T-helper 2 cell (primary cell): Measurements from ENCODE around the gene SLC7A11.

Experiments used
- DNase-seq, 5 experiments: peaks; one replicate each; pipeline versions ENCODE4 v3.0.0 to v3.0.0-alpha.2; 2012 to 2022

The SLC7A11 gene

DNA sequence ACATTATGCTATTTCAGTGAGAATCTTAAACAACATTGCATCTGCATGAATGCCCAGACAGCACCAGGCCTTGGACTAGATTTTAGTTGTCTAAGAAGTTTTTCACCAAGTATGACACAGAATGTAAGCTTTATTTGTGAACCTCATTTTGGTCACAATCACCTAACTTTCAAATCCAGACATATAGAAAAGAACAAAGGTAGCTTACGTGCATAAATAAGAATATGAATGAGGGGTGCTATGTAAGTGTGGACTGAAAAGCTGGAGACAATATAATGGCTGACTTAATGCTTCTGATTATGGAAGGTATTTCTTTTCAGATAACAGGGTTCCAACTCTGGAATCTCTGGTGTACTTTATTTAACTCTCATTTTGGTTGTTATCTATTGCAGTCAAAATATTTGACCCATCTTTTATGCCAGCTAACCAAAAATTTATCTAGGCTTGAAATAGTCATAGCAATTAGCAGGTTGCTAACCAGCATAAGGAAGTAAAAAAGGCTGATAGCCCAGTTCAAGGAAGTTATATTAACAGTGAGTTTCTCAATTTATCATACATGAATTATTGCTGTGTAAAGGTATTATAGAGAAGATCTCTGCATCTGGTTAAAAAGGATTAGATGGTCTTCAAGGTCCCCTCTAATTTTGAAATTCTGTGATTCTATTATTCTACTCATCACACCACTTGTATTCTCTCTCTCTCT lies 36.5 kb downstream of the SLC7A11 start:
- no peak for DNase-seq

DNA sequence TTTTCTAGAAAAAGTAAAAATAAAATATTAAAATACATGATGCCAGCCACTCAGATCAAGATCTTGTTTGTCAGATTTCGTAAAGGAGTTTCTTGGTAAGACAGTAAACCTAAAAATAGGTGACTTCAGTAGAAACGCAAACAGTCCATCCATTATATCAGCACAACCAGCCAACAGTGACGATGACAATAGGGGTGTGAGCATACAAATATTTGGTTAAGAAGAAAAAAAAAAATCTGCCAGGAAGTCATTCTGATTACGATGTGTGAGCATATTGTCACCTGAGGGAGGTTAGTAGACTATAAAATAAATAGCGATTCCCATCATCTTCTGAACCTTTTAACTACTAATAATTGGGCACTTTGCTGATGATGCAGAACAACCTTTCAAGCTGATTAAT lies 37.6 kb downstream of the SLC7A11 start:
- no peak for DNase-seq

DNA sequence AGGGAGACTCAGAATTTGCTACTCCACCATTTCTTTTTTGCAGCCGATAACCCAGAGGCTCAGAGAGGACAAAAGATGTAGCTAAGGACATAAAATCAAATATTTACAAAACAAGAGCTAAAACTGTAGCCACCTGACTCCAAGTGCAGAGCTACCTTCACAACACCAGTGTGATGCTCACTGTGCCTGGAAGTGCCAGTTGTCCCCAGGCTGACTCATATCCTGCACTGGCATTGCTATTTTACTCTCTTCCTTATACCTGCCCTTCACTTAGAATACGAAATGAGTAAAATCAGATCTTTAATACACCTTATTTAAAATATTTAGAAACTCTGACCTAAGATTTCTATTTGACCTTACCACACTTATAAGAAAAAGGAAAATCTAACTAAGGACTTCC lies 39.5 kb downstream of the SLC7A11 start:
- DNase-seq, result no peak

DNA sequence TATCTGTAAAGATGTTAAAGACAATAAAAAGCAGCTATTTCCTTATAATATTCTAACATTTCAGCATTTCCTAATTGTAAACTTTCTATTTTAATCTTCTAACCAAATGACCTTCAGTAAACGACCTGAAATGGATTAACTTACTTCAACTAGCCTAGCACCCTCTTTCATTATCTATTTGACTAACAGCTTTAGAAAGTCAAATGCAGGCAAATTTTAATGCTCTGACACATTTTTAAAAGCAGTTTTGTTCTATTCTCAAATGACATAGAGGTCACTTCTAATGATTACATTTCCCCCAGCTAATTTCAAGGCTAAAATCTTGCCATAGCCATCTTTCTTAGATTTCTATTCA lies 41.9 kb downstream of the SLC7A11 start:
- DNase-seq, result no peak

DNA sequence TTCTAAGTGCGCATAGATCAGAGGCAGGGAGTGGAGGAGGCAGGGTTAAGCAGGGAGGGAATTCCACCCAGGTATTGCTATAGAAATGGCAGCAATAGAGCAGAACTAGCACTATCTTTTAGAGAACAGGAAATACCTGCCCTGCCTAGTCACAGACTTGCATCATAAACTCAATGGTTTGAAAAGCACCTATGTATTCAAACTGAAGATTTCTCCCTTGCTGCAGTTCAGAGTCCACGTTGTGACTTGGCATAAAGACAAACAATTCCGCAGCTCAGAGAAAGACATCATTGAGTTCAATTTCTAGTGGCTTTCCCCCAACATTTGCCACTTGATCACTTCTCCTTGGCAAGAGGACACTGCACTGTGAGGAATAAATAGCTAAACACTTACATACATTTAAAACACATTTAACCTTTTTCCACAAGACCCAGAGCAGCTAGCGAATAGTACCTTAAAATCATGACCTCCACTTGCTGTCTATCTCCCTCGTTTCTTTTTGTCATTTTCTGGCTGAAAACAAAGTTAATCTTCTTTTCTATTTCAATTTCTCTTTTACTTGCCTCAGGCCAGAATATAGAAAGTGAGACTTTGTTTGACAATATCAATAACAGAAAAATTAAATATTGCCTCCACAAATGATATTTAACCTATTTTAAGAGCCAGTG lies 42.4 kb downstream of the SLC7A11 start:
- DNase-seq, result no peak

DNA sequence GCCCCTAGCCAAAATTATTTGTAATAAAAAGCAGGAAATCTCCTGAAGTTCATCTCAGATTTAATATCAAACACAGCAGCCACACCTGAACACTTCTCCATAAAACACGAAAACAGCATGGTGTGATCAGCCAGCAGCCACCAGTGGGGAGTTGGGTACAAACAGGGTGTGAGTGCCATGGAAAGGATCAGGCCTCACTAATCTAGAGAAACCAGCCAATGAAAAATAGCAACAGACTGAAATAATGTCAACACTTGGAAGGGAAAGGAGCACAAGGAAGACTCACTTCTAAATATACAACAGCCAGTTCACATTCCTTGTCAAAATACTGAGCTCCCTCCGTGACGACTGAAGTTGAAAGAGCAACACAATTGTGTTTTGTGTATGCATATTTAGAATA lies 46.0 kb downstream of the SLC7A11 start:
- DNase-seq, result no peak

DNA sequence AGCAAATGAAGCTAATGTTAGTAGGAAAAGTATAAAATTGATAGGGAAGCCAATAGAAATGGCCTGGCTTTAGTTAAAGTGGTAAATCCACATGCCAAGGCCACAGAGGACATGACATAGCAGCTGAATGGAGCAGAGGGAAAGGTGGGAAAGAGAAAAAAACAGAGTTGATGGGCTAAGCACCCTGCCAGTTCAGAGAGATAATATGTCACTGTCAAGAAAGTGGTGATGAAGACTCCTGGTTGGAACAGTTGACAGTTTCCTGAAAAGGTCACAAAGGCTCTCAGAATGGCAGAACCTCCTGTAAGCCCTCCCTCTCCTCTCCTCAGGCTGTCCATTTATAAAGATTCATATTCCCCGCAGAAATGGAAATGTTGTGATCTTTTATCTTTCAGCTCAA lies 48.2 kb downstream of the SLC7A11 start:
- no peak for DNase-seq

DNA sequence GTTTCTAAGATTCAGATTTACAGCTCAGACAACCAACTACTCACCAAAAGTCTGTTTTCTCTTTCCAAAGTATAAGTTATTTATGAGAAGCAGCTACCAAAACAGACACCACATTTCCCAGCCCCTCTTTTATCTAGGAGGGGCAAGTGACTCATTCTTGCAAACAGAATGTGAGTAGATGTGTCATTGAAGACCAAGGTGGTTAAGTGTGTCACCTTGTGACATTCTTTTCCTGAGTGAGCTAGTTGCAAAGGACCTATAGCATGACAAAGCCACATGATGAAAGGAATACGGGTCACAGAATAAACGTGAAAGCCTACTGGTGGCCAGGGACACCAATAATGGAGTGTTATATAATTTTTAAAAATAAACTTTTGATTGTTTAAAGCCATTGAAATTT lies 50.0 kb downstream of the SLC7A11 start:
- peak in 1 of 5 experiments; percentile 60 for DNase-seq

DNA sequence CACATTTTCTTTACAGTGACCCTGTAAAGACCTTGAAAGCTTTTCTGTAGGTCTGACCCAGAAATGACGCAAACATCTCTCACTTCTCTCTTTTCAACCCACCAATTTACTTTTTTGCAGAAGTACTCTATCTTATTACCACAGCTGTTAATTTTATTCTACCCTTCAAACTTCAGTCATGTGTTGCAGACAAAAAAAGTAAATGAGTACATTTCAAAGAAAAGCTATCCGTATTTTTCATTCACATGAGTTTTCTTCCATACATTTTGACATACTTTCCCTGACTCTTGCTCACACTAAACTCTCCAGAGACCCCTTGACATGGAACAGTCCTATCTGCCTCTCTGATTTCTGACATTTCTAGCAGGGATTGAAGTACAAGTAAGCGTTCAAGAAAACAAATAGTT lies 51.7 kb downstream of the SLC7A11 start:
- no peak for DNase-seq

DNA sequence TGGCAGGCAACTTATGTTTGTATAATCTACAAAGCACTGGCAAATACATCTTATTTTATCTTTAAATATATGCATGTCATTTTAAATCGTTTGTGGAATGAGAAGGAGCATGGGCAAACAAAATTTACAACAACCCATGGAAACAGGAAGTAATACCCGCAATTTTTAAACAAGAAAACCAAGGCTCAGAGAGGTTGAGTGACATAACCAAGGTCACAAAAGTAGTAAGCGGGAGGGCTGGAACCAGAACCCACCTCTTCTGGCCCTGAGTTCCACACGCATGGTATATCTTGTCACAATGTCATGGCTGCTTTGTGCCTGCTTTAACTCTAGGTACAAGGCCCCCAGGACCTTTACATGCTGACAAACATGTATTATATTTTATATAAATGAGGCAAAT lies 52.9 kb downstream of the SLC7A11 start:
- DNase-seq, result no peak

DNA sequence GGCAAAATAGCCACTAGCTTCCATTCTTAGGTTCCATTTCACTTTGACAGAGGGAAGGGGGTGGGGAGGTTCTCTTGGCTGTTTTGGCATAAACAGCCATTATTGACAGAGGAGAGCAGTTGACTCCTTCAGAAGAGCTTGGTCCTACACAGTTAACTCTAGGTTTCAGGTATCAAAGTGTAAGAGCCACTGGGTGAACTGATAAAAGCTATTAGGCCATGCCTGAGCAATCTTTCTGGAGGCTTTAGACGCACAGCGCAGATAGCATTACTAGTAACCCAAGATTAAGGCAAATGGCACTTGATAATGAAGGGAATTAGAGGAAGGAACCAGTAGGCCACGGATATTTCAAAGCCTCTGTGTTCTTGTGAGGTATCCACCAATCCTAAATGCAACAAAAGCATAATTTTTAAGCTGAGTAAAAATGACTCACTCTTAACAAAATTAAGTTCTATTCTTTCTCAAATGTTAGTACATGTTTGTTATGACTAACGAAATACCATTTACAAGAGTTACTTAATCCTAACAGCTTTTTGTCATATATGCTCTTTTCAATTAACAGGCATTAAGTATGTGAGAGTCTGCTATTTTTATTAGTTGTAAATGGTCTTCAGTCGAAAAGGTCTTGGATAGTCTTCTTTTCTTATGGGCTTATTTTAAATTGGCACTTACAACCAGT lies 53.6 kb downstream of the SLC7A11 start:
- DNase-seq, result no peak

DNA sequence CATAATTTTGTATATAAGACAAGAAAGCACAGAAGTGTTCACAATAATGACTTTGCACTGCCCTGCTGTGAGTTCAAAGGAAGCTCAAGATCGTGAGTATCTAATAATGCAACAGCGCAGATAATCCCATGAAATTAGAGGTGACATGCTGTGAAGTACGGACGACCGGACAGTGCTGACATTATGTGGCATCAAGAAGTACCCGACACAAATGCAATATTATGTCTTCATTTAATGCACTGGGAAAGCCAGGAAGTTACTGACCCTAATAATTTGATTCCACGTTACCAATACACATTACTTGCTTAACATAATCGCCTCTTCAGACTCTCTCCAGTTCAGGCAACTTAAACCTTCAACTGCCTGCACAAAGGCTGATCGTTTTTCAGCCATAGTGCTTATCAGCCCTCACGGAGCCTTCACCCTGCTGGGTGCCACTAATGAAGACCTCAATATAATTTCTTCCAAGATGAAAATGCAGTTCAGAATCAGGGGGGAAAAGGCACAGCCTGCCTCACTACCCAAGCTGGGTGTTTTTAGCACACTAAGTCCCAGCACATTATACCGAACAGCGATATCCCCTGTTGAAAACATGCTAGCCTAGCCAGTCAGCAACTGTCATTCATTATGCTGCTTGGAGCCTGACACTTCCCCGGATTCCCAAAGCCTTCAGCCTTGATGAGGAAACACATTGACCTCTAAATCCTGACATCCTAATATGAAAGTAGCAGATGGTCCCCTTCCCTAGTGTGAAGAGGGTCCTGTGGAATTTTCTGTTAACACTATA lies 56.1 kb downstream of the SLC7A11 start:
- no peak for DNase-seq

DNA sequence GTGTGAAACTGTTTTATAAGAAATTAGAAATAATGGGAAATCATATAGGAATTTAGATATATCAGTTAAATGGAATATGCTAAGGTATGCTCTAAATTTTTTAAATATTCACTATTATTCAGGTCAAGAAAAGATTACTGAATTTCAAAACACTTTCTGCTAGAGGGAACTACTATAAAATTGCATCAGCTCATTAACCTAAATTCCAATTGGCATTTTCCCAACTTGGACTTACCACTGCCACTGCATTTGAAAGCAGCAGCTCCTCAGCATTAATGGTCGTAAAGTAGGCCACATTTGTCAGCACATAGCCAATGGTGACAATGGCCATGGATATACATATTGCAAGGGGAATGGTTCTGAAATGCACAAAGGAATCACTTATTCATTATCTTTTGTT lies 57.3 kb downstream of the SLC7A11 start:
- DNase-seq, result no peak

DNA sequence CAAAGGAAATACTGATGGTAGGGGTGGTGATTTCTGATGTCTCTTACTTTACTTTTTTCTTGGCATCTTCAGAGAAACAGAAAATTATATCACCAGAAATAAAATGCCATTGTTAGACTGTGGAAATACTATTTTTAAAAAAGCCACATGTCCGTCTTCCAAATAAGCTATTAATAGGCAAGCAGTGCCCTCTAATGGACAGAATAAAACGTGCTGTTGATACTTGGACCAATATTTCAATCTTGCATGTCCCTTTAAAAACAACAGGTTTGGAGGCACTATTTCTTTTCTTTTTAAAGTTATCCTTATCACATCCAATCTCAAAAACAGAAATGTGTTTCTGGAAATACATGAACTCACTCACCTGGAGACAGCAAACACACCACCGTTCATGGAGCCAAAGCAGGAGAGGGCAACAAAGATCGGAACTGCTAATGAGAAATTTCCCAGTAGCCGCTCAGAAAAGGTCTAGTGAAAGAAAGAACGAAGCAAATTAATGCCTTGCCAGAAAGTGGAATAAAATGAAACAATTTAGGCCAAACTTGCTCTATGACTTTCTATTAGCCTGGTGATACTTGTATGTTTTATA lies 59.2 kb downstream of the SLC7A11 start:
- peak in 1 of 5 experiments; percentile 38 for DNase-seq

DNA sequence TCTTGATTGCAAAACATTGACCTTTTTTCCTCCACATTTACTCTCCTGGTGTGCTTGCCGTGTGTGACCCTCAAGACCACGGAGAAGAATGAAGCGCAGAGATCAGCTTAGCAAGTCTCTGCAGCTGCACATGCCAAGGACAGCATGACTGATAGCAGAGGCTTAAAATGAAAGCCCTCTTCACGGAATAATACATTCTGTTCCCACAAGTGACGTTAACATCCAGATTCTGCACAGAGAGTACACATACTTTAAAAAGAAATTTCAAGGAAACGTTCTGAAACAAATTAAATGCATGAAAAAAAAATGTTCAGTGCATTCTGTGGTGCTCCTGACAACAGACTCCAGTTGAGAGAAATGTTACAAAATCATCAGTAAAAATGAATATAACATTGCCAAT lies 60.9 kb downstream of the SLC7A11 start:
- no peak for DNase-seq

DNA sequence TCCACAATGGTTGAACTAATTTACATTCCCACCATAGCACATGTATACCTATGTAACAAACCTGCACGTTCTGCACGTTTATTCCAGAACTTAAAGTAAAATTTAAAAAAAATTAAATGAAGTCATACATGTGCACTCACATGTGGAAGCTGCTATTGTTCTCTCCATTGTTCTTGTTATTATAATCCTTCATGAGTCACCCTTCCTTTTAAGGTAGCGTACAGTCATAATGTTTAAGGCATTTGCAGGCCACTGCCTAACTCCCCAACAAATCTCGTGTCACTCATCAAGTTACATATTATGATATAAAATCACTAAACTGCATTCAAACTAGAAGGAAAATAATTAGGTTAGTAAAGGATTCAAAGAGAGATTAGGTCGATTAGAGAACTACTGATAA lies 63.6 kb downstream of the SLC7A11 start:
- peak in 1 of 5 experiments; percentile 48 for DNase-seq

DNA sequence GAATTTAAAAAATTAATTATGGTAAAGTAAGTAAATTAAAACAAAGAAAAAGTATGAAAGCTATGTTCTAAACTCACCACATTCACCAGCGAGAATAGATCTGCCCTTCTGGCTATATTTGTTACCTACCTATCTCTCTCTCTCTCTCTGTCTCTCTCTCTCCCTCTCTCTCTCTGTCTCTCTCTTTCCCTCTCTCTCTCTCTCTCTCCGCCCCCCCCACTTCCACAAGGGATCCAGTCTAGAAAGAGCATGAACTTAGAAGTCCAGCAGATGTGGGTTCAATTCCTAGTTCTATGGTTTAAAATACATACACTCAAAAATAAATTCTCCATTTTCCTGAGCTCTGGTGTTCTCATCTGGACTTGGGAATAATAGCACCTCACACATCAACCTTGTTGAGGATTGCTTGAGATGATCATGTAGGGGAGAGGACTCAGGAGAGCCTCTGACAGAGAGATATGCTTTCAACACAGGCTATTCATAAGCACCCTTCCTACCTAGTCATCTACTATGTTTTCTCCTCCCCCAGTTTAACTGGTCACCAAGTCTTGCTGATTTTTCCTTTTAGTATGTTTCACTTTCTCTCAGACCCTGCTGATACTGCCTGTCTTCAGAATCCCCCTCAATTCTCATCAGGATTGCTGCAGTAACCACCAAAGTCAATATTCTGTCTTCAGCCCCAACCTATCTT lies 64.7 kb downstream of the SLC7A11 start:
- peak in 1 of 5 experiments; percentile 3 for DNase-seq

DNA sequence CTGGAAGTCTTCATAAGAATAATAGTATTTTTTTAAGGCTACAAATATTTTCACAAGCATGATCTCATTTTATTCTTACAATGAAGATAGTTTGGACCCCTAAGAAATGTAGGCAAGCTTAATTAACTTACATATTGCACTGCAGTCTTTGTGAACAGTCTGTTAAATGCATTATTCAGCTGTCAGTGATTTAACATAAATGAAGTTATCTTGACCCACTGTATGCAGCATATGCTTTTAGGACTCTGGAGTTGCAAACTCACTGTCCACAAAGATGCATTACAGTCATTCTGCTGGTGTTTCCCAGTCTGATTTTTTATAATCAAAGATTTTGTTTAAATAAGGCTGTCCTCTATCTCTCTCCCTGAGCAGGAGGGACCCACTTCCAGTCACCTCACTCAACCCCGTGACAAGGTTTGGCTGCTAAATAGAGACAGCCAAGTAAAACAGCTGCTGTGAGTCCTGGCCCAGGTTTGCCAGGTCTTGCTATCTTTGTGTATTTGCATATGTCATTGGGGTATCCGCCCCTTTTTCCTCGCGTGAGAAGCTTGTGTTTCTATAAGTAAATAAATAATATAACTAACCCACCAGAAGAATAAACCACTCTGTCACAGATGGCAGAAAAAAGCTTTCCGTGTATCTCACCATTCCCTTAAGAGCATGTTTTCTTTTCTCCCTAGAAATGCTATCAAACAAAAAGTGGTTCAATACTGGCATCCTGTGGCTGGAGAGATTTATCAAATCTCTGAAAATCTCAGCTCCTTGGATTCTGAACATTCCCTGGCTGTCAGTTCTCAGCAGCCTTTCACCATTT lies 67.0 kb downstream of the SLC7A11 start:
- no peak for DNase-seq

DNA sequence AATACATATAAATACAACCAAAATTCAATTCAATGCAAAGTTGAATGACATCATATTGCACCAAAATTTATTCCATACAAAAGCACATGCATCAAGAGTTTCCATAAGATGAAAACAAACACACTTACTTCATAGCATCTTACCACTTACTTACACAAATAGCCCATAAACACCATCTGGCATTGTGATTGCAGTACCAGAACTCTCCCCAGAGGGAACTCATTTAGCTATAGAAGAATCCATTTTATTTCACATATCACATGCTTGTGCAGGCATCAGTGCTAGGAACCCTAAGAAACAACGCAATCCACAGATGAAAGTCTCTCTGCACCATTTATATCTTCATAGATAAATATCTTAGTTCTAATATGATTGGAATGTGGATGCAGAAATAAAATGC lies 77.9 kb downstream of the SLC7A11 start:
- no peak for DNase-seq

DNA sequence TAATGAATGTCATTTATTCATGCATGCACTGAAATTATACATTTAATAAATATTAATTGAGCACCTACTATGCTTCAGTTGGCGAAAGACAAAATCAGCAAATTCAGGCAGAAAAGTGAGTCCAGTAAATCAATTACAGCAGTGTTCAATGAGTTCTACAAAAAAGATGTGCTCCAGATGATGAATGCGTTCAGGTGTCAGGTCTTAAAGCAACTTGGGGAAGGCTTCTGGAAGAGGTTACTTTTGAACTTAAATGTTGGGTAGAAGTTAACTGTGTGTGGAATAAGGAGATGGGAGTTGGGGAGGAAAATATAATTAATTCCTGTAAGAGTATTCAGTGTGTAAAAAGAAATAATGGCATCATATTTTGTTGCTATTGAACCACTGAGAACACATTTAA lies 79.0 kb downstream of the SLC7A11 start:
- DNase-seq, result no peak

DNA sequence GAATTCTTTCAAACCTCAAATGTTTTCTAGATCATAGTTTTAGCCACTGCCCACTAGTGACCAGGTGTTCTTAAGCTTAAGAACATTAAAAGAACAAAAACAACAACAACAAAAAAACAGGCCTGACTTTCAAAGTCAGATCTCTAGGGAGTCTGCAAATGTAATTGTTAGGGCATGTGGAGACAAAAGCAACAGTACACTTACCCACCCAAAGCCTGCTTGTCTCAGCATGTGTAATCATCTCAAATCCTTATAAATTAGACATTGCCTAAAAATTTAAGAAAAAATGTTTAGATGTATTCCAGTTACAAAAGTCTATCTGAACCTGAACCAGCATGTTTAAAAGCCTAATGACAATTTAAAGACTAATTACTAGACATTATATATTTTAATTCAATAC lies 79.9 kb downstream of the SLC7A11 start:
- DNase-seq, result no peak
